Activated CD4-positive, alpha-beta memory T cell treated with anti-CD3 and anti-CD28 coated beads for 36 hours (primary cell): ENCODE data around the gene LINC00237. TPM values are rescaled to one million over a fixed set of nuclear protein-coding genes. Genes with fewer than 3 reads are reported as not detected.

Experiments
- CTCF ChIA-PET: fragments of 350-600 bp; sonication (Branson Sonifier 250); formaldehyde crosslinking; loops from one replicate; lab custom pipeline; 2021; ENCODE audit warnings: antibody characterized with exemption, inconsistent platforms; lab: Charles Lee
- POLR2A ChIA-PET: fragments of 350-600 bp; sonication (Branson Sonifier 250); formaldehyde crosslinking; loops from one replicate; lab custom pipeline; 2021; ENCODE audit warnings: antibody characterized with exemption; lab: Charles Lee
- DNase-seq: peaks from one replicate; pipeline ENCODE4 v3.0.0-alpha.2; 2020
- H3K27ac Mint-ChIP-seq: one replicate; pipeline ENCODE4 v1.8.0; 2021; ENCODE audit warnings: mixed read lengths
- H3K27me3 Mint-ChIP-seq: one replicate; pipeline ENCODE4 v1.8.0; 2021; ENCODE audit warnings: mixed read lengths
- H3K36me3 Mint-ChIP-seq: one replicate; pipeline ENCODE4 v1.8.0; 2021; ENCODE audit warnings: mixed read lengths
- H3K4me1 Mint-ChIP-seq: one replicate; pipeline ENCODE4 v1.8.0; 2021; ENCODE audit warnings: low read depth, mixed read lengths
- H3K4me3 Mint-ChIP-seq: one replicate; pipeline ENCODE4 v1.8.0; 2021; ENCODE audit warnings: mild to moderate bottlenecking, mixed read lengths
- H3K9me3 Mint-ChIP-seq: one replicate; pipeline ENCODE4 v1.8.0; 2021; ENCODE audit warnings: mixed read lengths
- intact Hi-C: fragments of 100-400 bp; cut with micrococcal nuclease; formaldehyde crosslinking; loops from one replicate; pipeline ENCODE4 v1.15.1; 2023
- total RNA-seq, 2 experiments: library from RNA; stranded (reverse); gene quantifications; one replicate each; pipeline ENCODE4 v1.2.3, GENCODE V29; 2021

LINC00237 gene
- total RNA-seq, 2 experiments from 2014 or later: not detected

- intact Hi-C loops: loop anchor here (5.0 kb wide), 1 partner anchor 600 kb away; no protein-coding TSS in a partner anchor
- ChIA-PET CTCF (interaction anchor here (0.9 to 3.2 kb wide), 4 partner anchors 23 to 404 kb away, joined by 3 to 17 read pairs (median 4); partner anchors contain the start of gene KIZ), POLR2A (interaction anchor here (0.6 to 1.0 kb wide), 3 partner anchors 23 to 410 kb away, joined by 3 read pairs; partner anchors contain the start of genes KIZ and RALGAPA2)
- DNase-seq: peak; percentile 54
- H3K4me1 Mint-ChIP-seq: peaks cover 32% of the 10 kb centered on the region
- peaks cover 73% of the 10 kb centered on the region for H3K27me3 Mint-ChIP-seq
- H3K27ac Mint-ChIP-seq: no peak overlapping the region
- H3K4me3 Mint-ChIP-seq: peak overlapping the region; percentile 71
- H3K9me3 Mint-ChIP-seq: no peaks in the 10 kb centered on the region
- no peaks in the 10 kb centered on the region for H3K36me3 Mint-ChIP-seq
Observed at GRCh38 chr20:21102603-21103311, 3.4 kb downstream of the LINC00237 start.

- Mint-ChIP-seq H3K36me3 (no peaks in the 10 kb centered on the region), H3K9me3 (no peaks in the 10 kb centered on the region), H3K4me3 (peak overlapping the region; percentile 71), H3K4me1 (peaks cover 32% of the 10 kb centered on the region), H3K27me3 (peaks cover 72% of the 10 kb centered on the region), H3K27ac (no peak overlapping the region)
- CTCF ChIA-PET: interaction anchor here (0.9 to 3.2 kb wide), 6 partner anchors 23 to 404 kb away, joined by 3 to 17 read pairs (median 4); partner anchors contain the start of gene KIZ
- DNase-seq: peak; percentile 34
- POLR2A ChIA-PET: interaction anchor here (0.6 to 0.9 kb wide), 2 partner anchors 390 to 411 kb away, joined by 3 read pairs; partner anchors contain the start of gene RALGAPA2
- intact Hi-C loops: loop anchor here (2.0 to 5.0 kb wide), 2 partner anchors 413 to 600 kb away; partner anchors contain the start of gene NKX2-2
Observed at GRCh38 chr20:21101932-21102575, 4.1 kb downstream of the LINC00237 start.

- peak overlapping the region; percentile 45 for H3K4me3 Mint-ChIP-seq
- intact Hi-C loops: loop anchor here (2.0 to 5.0 kb wide), 2 partner anchors 413 to 601 kb away; partner anchors contain the start of gene NKX2-2
- peak; percentile 25 for DNase-seq
- peaks cover 32% of the 10 kb centered on the region for H3K4me1 Mint-ChIP-seq
- no peak overlapping the region for H3K27ac Mint-ChIP-seq
- H3K9me3 Mint-ChIP-seq: no peaks in the 10 kb centered on the region
- H3K27me3 Mint-ChIP-seq: peaks cover 72% of the 10 kb centered on the region
- ChIA-PET CTCF (interaction anchor here (0.9 to 3.2 kb wide), 7 partner anchors 24 to 417 kb away, joined by 3 to 17 read pairs (median 3); partner anchors contain the start of gene KIZ), POLR2A (interaction anchor here (1.1 kb wide), 1 partner anchor 28 kb away, joined by 3 read pairs; no protein-coding TSS in a partner anchor)
- no peaks in the 10 kb centered on the region for H3K36me3 Mint-ChIP-seq
Observed at GRCh38 chr20:21101453-21101931, 4.7 kb downstream of the LINC00237 start.

GRCh38 chr20:21100578-21101452 is 5.3 kb downstream of the LINC00237 start:
- CTCF ChIA-PET: interaction anchor here (0.9 to 3.2 kb wide), 7 partner anchors 25 to 417 kb away, joined by 3 to 17 read pairs (median 3); partner anchors contain the start of gene KIZ
- peak overlapping the region; percentile 63 for H3K27ac Mint-ChIP-seq
- H3K4me1 Mint-ChIP-seq: peaks cover 30% of the 10 kb centered on the region
- POLR2A ChIA-PET: interaction anchor here (1.1 kb wide), 1 partner anchor 29 kb away, joined by 3 read pairs; no protein-coding TSS in a partner anchor
- H3K36me3 Mint-ChIP-seq: no peaks in the 10 kb centered on the region
- H3K4me3 Mint-ChIP-seq: peak overlapping the region; percentile 74
- H3K9me3 Mint-ChIP-seq: no peaks in the 10 kb centered on the region
- peak; percentile 50 for DNase-seq
- H3K27me3 Mint-ChIP-seq: peaks cover 71% of the 10 kb centered on the region
- intact Hi-C loops: loop anchor here (1.0 to 5.0 kb wide), 3 partner anchors 24 to 601 kb away; partner anchors contain the start of gene NKX2-2

GRCh38 chr20:21099751-21100577 is 6.2 kb downstream of the LINC00237 start:
- POLR2A ChIA-PET: no interaction called here
- intact Hi-C loops: loop anchor here (1.0 to 5.0 kb wide), 4 partner anchors 25 to 602 kb away; partner anchors contain the start of gene NKX2-2

GRCh38 chr20:21096321-21097043 is 9.7 kb downstream of the LINC00237 start:
- DNase-seq: peak; percentile 30
- H3K4me3 Mint-ChIP-seq: no peak overlapping the region
- ChIA-PET CTCF (interaction anchor here (0.7 kb wide), 1 partner anchor 19 kb away, joined by 3 read pairs; no protein-coding TSS in a partner anchor), POLR2A (no interaction called here)
- peaks cover 51% of the 10 kb centered on the region for H3K27me3 Mint-ChIP-seq
- no peak overlapping the region for H3K27ac Mint-ChIP-seq
- no peaks in the 10 kb centered on the region for H3K36me3 Mint-ChIP-seq
- intact Hi-C loops: no loop called here
- H3K4me1 Mint-ChIP-seq: peaks cover 14% of the 10 kb centered on the region
- no peaks in the 10 kb centered on the region for H3K9me3 Mint-ChIP-seq

More at GRCh38 chr20:21099751-21100577, 6.2 kb downstream of the LINC00237 start:
- CTCF ChIA-PET: interaction anchor here (0.9 to 3.2 kb wide), 4 partner anchors 52 to 418 kb away, joined by 3 to 17 read pairs (median 3); no protein-coding TSS in a partner anchor
- Mint-ChIP-seq H3K9me3 (no peaks in the 10 kb centered on the region), H3K27ac (peak overlapping the region; percentile 63), H3K4me1 (peaks cover 30% of the 10 kb centered on the region), H3K36me3 (no peaks in the 10 kb centered on the region), H3K27me3 (peaks cover 68% of the 10 kb centered on the region), H3K4me3 (peak overlapping the region; percentile 74)
- DNase-seq: peak; percentile 68

- H3K9me3 Mint-ChIP-seq: no peaks in the 10 kb centered on the region
- no peaks in the 10 kb centered on the region for H3K4me1 Mint-ChIP-seq
- intact Hi-C loops: no loop called here
- POLR2A ChIA-PET: no interaction called here
- no peaks in the 10 kb centered on the region for H3K36me3 Mint-ChIP-seq
- H3K27me3 Mint-ChIP-seq: peaks cover 50% of the 10 kb centered on the region
- H3K27ac Mint-ChIP-seq: no peak overlapping the region
- H3K4me3 Mint-ChIP-seq: no peak overlapping the region
- CTCF ChIA-PET: no interaction called here
- no peak for DNase-seq
Observed at GRCh38 chr20:21092806-21093205, 13.4 kb downstream of the LINC00237 start.

GRCh38 chr20:21090721-21091120 is 15.4 kb downstream of the LINC00237 start:
- no peak overlapping the region for H3K27ac Mint-ChIP-seq
- POLR2A ChIA-PET: no interaction called here
- H3K4me1 Mint-ChIP-seq: no peaks in the 10 kb centered on the region
- no peak overlapping the region for H3K4me3 Mint-ChIP-seq
- H3K27me3 Mint-ChIP-seq: peaks cover 43% of the 10 kb centered on the region
- CTCF ChIA-PET: no interaction called here
- H3K9me3 Mint-ChIP-seq: no peaks in the 10 kb centered on the region
- intact Hi-C loops: no loop called here
- DNase-seq: no peak
- H3K36me3 Mint-ChIP-seq: no peaks in the 10 kb centered on the region

- ChIA-PET POLR2A (no interaction called here), CTCF (no interaction called here)
- no peaks in the 10 kb centered on the region for H3K9me3 Mint-ChIP-seq
- H3K4me3 Mint-ChIP-seq: no peak overlapping the region
- intact Hi-C loops: no loop called here
- peaks cover 43% of the 10 kb centered on the region for H3K27me3 Mint-ChIP-seq
- H3K27ac Mint-ChIP-seq: no peak overlapping the region
- H3K4me1 Mint-ChIP-seq: no peaks in the 10 kb centered on the region
- DNase-seq: no peak
- H3K36me3 Mint-ChIP-seq: no peaks in the 10 kb centered on the region
Observed at GRCh38 chr20:21090111-21090618, 16.0 kb downstream of the LINC00237 start.

- H3K4me1 Mint-ChIP-seq: no peaks in the 10 kb centered on the region
- H3K36me3 Mint-ChIP-seq: no peaks in the 10 kb centered on the region
- no peak overlapping the region for H3K4me3 Mint-ChIP-seq
- H3K27me3 Mint-ChIP-seq: peaks cover 48% of the 10 kb centered on the region
- ChIA-PET CTCF (no interaction called here), POLR2A (no interaction called here)
- no peak for DNase-seq
- no peak overlapping the region for H3K27ac Mint-ChIP-seq
- no peaks in the 10 kb centered on the region for H3K9me3 Mint-ChIP-seq
- intact Hi-C loops: no loop called here
Observed at GRCh38 chr20:21089391-21089790, 16.8 kb downstream of the LINC00237 start.
